Naive thymus-derived CD8-positive, alpha-beta T cell (primary cell): ENCODE measurements around the gene ATP6V1C2. TPM values are rescaled to one million over a fixed set of nuclear protein-coding genes. Genes with fewer than 3 reads are reported as not detected.

Experiments
- ATAC-seq, 2 donors: fragments of 150-1000 bp; cut with Tn5 transposase in 1 of 2; sonication (Bioruptor Pico), chemical (Tn5 transposase) in 1 of 2; 1 replicate in 1 of 2; 2 replicates in 1 of 2; pipeline ENCODE4 v1.10.0; 2021; ENCODE audit warnings: mild to moderate bottlenecking in 2 of 2, moderate library complexity in 2 of 2
- POLR2A ChIA-PET: fragments of 350-600 bp; sonication (Branson Sonifier 250); formaldehyde crosslinking; loops from one replicate; lab custom pipeline; 2021; ENCODE audit warnings: antibody characterized with exemption; lab: Charles Lee
- DNase-seq, 10 donors: peaks; one replicate each; pipeline versions ENCODE4 v3.0.0 to v3.0.0-alpha.2; 2020 to 2022
- H3K27ac Mint-ChIP-seq, 10 donors: one replicate each; pipeline ENCODE4 v1.8.0; 2020 to 2022; ENCODE audit warnings: mild to moderate bottlenecking in 10 of 10, mixed read lengths in 10 of 10, moderate library complexity in 4 of 10, inconsistent platforms in 1 of 10
- H3K27me3 Mint-ChIP-seq, 5 donors: one replicate each; pipeline ENCODE4 v1.8.0; 2021 to 2022; ENCODE audit warnings: mixed read lengths in 5 of 5
- H3K36me3 Mint-ChIP-seq, 3 donors: one replicate each; pipeline ENCODE4 v1.8.0; 2020 to 2022; ENCODE audit warnings: mixed read lengths in 3 of 3, mild to moderate bottlenecking in 2 of 3, inconsistent platforms in 1 of 3
- H3K4me1 Mint-ChIP-seq, 4 donors: one replicate each; pipeline ENCODE4 v1.8.0; 2021 to 2022; ENCODE audit warnings: mixed read lengths in 4 of 4
- H3K4me3 Mint-ChIP-seq, 10 donors: one replicate each; pipeline ENCODE4 v1.8.0; 2020 to 2022; ENCODE audit warnings: mild to moderate bottlenecking in 10 of 10, mixed read lengths in 10 of 10, moderate library complexity in 6 of 10, inconsistent platforms in 1 of 10
- H3K9me3 Mint-ChIP-seq, 9 donors: one replicate each; pipeline ENCODE4 v1.8.0; 2020 to 2022; ENCODE audit warnings: mixed read lengths in 9 of 9, mild to moderate bottlenecking in 3 of 9, inconsistent platforms in 1 of 9, moderate library complexity in 1 of 9
- polyA plus RNA-seq, 3 donors: library from polyadenylated mRNA; unstranded; fragments of 300-500 nt; fragmentation: Illumina TruSeq; gene quantifications; one replicate each; pipeline ENCODE4 v1.2.3, GENCODE V29; 2021
- total RNA-seq, 8 experiments: library from RNA in 2 of 8; stranded (reverse) in 2 of 8; gene quantifications; one replicate each; pipeline ENCODE4 v1.2.3 and lab custom pipeline; 2021 to 2026

Gene ATP6V1C2
- total and polyA plus RNA-seq, 5 experiments from 2014 or later: 0.11 to 0.47 (median 0.19) TPM; not detected in 2

GRCh38 chr2:10762651-10763460 is 41.4 kb downstream of the ATP6V1C2 start:
- no peaks in the 10 kb centered on the region for H3K9me3 Mint-ChIP-seq
- H3K4me1 Mint-ChIP-seq: peaks cover 0 to 4% (median 1%) of the 10 kb centered on the region in 4 donors
- H3K36me3 Mint-ChIP-seq: no peaks in the 10 kb centered on the region
- POLR2A ChIA-PET: no interaction called here
- H3K4me3 Mint-ChIP-seq: no peak overlapping the region
- peaks cover 0 to 10% (median 2%) of the 10 kb centered on the region in 5 donors for H3K27me3 Mint-ChIP-seq
- no peak overlapping the region for H3K27ac Mint-ChIP-seq
- no peak for DNase-seq
- no peak for ATAC-seq

- DNase-seq: no peak
- peaks cover 0 to 4% (median 1%) of the 10 kb centered on the region in 4 donors for H3K4me1 Mint-ChIP-seq
- peaks cover 0 to 10% (median 2%) of the 10 kb centered on the region in 5 donors for H3K27me3 Mint-ChIP-seq
- no peaks in the 10 kb centered on the region for H3K9me3 Mint-ChIP-seq
- H3K36me3 Mint-ChIP-seq: no peaks in the 10 kb centered on the region
- no peak overlapping the region for H3K4me3 Mint-ChIP-seq
- no peak overlapping the region for H3K27ac Mint-ChIP-seq
- no peak for ATAC-seq
- POLR2A ChIA-PET: no interaction called here
Measured at GRCh38 chr2:10763461-10763800, 42.0 kb downstream of the ATP6V1C2 start.

GRCh38 chr2:10764096-10764785 is 42.8 kb downstream of the ATP6V1C2 start:
- Mint-ChIP-seq H3K27ac (no peak overlapping the region), H3K27me3 (peaks cover 0 to 10% (median 2%) of the 10 kb centered on the region in 5 donors), H3K4me3 (no peak overlapping the region), H3K36me3 (no peaks in the 10 kb centered on the region), H3K9me3 (no peaks in the 10 kb centered on the region), H3K4me1 (peaks cover 0 to 4% (median 1%) of the 10 kb centered on the region in 4 donors)
- POLR2A ChIA-PET: no interaction called here
- no peak for DNase-seq
- no peak for ATAC-seq

- no peak overlapping the region for H3K4me3 Mint-ChIP-seq
- DNase-seq (no peak), ATAC-seq (no peak)
- peaks cover 0 to 10% (median 2%) of the 10 kb centered on the region in 5 donors for H3K27me3 Mint-ChIP-seq
- no peaks in the 10 kb centered on the region for H3K36me3 Mint-ChIP-seq
- H3K27ac Mint-ChIP-seq: no peak overlapping the region
- POLR2A ChIA-PET: no interaction called here
- H3K9me3 Mint-ChIP-seq: no peaks in the 10 kb centered on the region
- H3K4me1 Mint-ChIP-seq: peaks cover 0 to 4% (median 1%) of the 10 kb centered on the region in 4 donors
Measured at GRCh38 chr2:10764896-10765295, 43.5 kb downstream of the ATP6V1C2 start.

- Mint-ChIP-seq H3K4me1 (peaks cover 0 to 4% (median 1%) of the 10 kb centered on the region in 4 donors), H3K36me3 (no peaks in the 10 kb centered on the region), H3K27me3 (peaks cover 0 to 10% (median 2%) of the 10 kb centered on the region in 5 donors), H3K4me3 (no peak overlapping the region), H3K27ac (no peak overlapping the region), H3K9me3 (no peaks in the 10 kb centered on the region)
- POLR2A ChIA-PET: no interaction called here
- ATAC-seq: no peak
- DNase-seq: no peak
Measured at GRCh38 chr2:10765461-10765860, 44.0 kb downstream of the ATP6V1C2 start.

GRCh38 chr2:10765914-10766313 is 44.5 kb downstream of the ATP6V1C2 start:
- H3K27me3 Mint-ChIP-seq: peaks cover 0 to 10% (median 2%) of the 10 kb centered on the region in 5 donors
- H3K4me3 Mint-ChIP-seq: no peak overlapping the region
- H3K27ac Mint-ChIP-seq: no peak overlapping the region
- ATAC-seq (no peak), DNase-seq (no peak)
- H3K4me1 Mint-ChIP-seq: peaks cover 0 to 4% (median 1%) of the 10 kb centered on the region in 4 donors
- no peaks in the 10 kb centered on the region for H3K9me3 Mint-ChIP-seq
- no peaks in the 10 kb centered on the region for H3K36me3 Mint-ChIP-seq
- POLR2A ChIA-PET: no interaction called here

- DNase-seq (no peak), ATAC-seq (no peak)
- POLR2A ChIA-PET: interaction anchor here (0.5 to 0.6 kb wide), 2 partner anchors 46 to 1590 kb away, joined by 3 to 7 read pairs; no protein-coding TSS in a partner anchor
- peaks cover 0 to 3% (median 1%) of the 10 kb centered on the region in 4 donors for H3K4me1 Mint-ChIP-seq
- no peak overlapping the region for H3K27ac Mint-ChIP-seq
- no peaks in the 10 kb centered on the region for H3K9me3 Mint-ChIP-seq
- no peak overlapping the region for H3K4me3 Mint-ChIP-seq
- H3K27me3 Mint-ChIP-seq: peaks cover 0 to 5% (median 0%) of the 10 kb centered on the region in 5 donors
- no peaks in the 10 kb centered on the region for H3K36me3 Mint-ChIP-seq
Measured at GRCh38 chr2:10768063-10768507, 46.7 kb downstream of the ATP6V1C2 start.

- DNase-seq: no peak
- Mint-ChIP-seq H3K4me1 (no peaks in the 10 kb centered on the region), H3K36me3 (no peaks in the 10 kb centered on the region), H3K27me3 (no peaks in the 10 kb centered on the region), H3K9me3 (no peaks in the 10 kb centered on the region), H3K27ac (no peak overlapping the region), H3K4me3 (no peak overlapping the region)
- POLR2A ChIA-PET: no interaction called here
- ATAC-seq: no peak
Measured at GRCh38 chr2:10770956-10771750, 49.7 kb downstream of the ATP6V1C2 start.

GRCh38 chr2:10771786-10772185 is 50.4 kb downstream of the ATP6V1C2 start:
- Mint-ChIP-seq H3K9me3 (no peaks in the 10 kb centered on the region), H3K27ac (no peak overlapping the region), H3K4me1 (no peaks in the 10 kb centered on the region), H3K36me3 (no peaks in the 10 kb centered on the region), H3K27me3 (no peaks in the 10 kb centered on the region), H3K4me3 (no peak overlapping the region)
- POLR2A ChIA-PET: no interaction called here
- ATAC-seq: no peak
- DNase-seq: no peak

GRCh38 chr2:10772201-10772867 is 50.9 kb downstream of the ATP6V1C2 start:
- H3K4me1 Mint-ChIP-seq: no peaks in the 10 kb centered on the region
- POLR2A ChIA-PET: no interaction called here
- ATAC-seq: no peak
- no peaks in the 10 kb centered on the region for H3K9me3 Mint-ChIP-seq
- no peaks in the 10 kb centered on the region for H3K27me3 Mint-ChIP-seq
- no peak overlapping the region for H3K27ac Mint-ChIP-seq
- H3K4me3 Mint-ChIP-seq: no peak overlapping the region
- no peaks in the 10 kb centered on the region for H3K36me3 Mint-ChIP-seq
- DNase-seq: no peak

- Mint-ChIP-seq H3K27me3 (no peaks in the 10 kb centered on the region), H3K27ac (no peak overlapping the region), H3K36me3 (no peaks in the 10 kb centered on the region), H3K9me3 (no peaks in the 10 kb centered on the region), H3K4me3 (no peak overlapping the region), H3K4me1 (no peaks in the 10 kb centered on the region)
- DNase-seq: no peak
- no peak for ATAC-seq
- POLR2A ChIA-PET: no interaction called here
Measured at GRCh38 chr2:10772868-10773215, 51.4 kb downstream of the ATP6V1C2 start.

- POLR2A ChIA-PET: no interaction called here
- H3K4me3 Mint-ChIP-seq: no peak overlapping the region
- no peaks in the 10 kb centered on the region for H3K27me3 Mint-ChIP-seq
Measured at GRCh38 chr2:10773821-10774341, 52.5 kb downstream of the ATP6V1C2 start.

More at GRCh38 chr2:10773821-10774341, 52.5 kb downstream of the ATP6V1C2 start:
- Mint-ChIP-seq H3K27ac (no peak overlapping the region), H3K9me3 (no peaks in the 10 kb centered on the region), H3K4me1 (peaks cover 0 to 1% (median 0%) of the 10 kb centered on the region in 4 donors), H3K36me3 (peaks cover 0 to 3% (median 0%) of the 10 kb centered on the region in 3 donors)
- ATAC-seq (no peak), DNase-seq (no peak)
